SH-SY5Y (cell line): ENCODE measurements around the gene MAT1A.

Source experiments
- GATA2 ChIP-seq: IDR thresholded peaks from 2 replicates; pipeline ENCODE4 v1.6.1; 2011; ENCODE audit warnings: mild to moderate bottlenecking, low read depth, low read length
- GATA3 ChIP-seq: IDR thresholded peaks from 2 replicates; pipeline ENCODE4 v1.6.1; 2011; ENCODE audit warnings: low read depth, mild to moderate bottlenecking, low read length, moderate library complexity

GRCh38 chr10:80275135-80275498 lies 14.3 kb downstream of the MAT1A start:
- TF ChIP-seq GATA3, result no peak
- no peak for TF ChIP-seq GATA2
